ENCODE data around the gene MAMDC4.
A peak's percentile ranks its signal among the peaks of the same experiment; 100 is the strongest.
"Not testable (repeated sequence)": the region's sequence is repeated elsewhere in the genome, so short reads cannot be mapped to it uniquely, and the experiment has no call there.

Gene MAMDC4

GRCh38 chr9:136851941-136852663 lies at the start of gene MAMDC4:
Gene MAMDC4 (plus strand): TSS chr9:136852346. CDS start chr9:136852417, 71 bp downstream.
- DNase-seq (ENCODE audit: low read depth), result no peak

- DNase-seq (ENCODE audit: low read depth), result not testable (repeated sequence)
Observed at GRCh38 chr9:136803009-136803550, 49.1 kb upstream of the MAMDC4 start.

GRCh38 chr9:136803551-136804508 lies 48.3 kb upstream of the MAMDC4 start:
- DNase-seq (ENCODE audit: low read depth), result no peak

GRCh38 chr9:136804509-136805206 lies 47.5 kb upstream of the MAMDC4 start:
- no peak for DNase-seq (ENCODE audit: low read depth)

GRCh38 chr9:136805207-136805740 lies 46.9 kb upstream of the MAMDC4 start:
- no peak for DNase-seq (ENCODE audit: low read depth)

GRCh38 chr9:136806067-136806466 lies 46.1 kb upstream of the MAMDC4 start:
- DNase-seq (ENCODE audit: low read depth), result no peak

- no peak for DNase-seq (ENCODE audit: low read depth)
Observed at GRCh38 chr9:136806631-136807201, 45.4 kb upstream of the MAMDC4 start.

GRCh38 chr9:136807281-136808074 lies 44.7 kb upstream of the MAMDC4 start, which contains the start of gene RABL6:
Gene RABL6 (plus strand): TSS chr9:136807948. CDS start chr9:136808197, 249 bp downstream.
- DNase-seq (ENCODE audit: low read depth), result peak; percentile 78

- peak; percentile 23 for DNase-seq (ENCODE audit: low read depth)
Observed at GRCh38 chr9:136808075-136808805, 43.9 kb upstream of the MAMDC4 start.

GRCh38 chr9:136808806-136809158 lies 43.4 kb upstream of the MAMDC4 start:
- no peak for DNase-seq (ENCODE audit: low read depth)

- no peak for DNase-seq (ENCODE audit: low read depth)
Observed at GRCh38 chr9:136814725-136815421, 37.3 kb upstream of the MAMDC4 start.

GRCh38 chr9:136815422-136815782 lies 36.7 kb upstream of the MAMDC4 start:
- no peak for DNase-seq (ENCODE audit: low read depth)

- no peak for DNase-seq (ENCODE audit: low read depth)
Observed at GRCh38 chr9:136820971-136821825, 30.9 kb upstream of the MAMDC4 start.

- no peak for DNase-seq (ENCODE audit: low read depth)
Observed at GRCh38 chr9:136821826-136822544, 30.2 kb upstream of the MAMDC4 start.

GRCh38 chr9:136823136-136824046 lies 28.8 kb upstream of the MAMDC4 start:
- DNase-seq (ENCODE audit: low read depth), result no peak

- DNase-seq (ENCODE audit: low read depth), result no peak
Observed at GRCh38 chr9:136824496-136825225, 27.5 kb upstream of the MAMDC4 start.

Measured in activated T-helper 1 cell treated with Interleukin-2 at 50 U/mL for 16 hours (primary cell).